ENCODE measurements around the gene MEF2D.

GRCh38 chr1:156475568-156476500, 24.7 kb downstream of the MEF2D start:
- TF ChIP-seq, protein P1, sequence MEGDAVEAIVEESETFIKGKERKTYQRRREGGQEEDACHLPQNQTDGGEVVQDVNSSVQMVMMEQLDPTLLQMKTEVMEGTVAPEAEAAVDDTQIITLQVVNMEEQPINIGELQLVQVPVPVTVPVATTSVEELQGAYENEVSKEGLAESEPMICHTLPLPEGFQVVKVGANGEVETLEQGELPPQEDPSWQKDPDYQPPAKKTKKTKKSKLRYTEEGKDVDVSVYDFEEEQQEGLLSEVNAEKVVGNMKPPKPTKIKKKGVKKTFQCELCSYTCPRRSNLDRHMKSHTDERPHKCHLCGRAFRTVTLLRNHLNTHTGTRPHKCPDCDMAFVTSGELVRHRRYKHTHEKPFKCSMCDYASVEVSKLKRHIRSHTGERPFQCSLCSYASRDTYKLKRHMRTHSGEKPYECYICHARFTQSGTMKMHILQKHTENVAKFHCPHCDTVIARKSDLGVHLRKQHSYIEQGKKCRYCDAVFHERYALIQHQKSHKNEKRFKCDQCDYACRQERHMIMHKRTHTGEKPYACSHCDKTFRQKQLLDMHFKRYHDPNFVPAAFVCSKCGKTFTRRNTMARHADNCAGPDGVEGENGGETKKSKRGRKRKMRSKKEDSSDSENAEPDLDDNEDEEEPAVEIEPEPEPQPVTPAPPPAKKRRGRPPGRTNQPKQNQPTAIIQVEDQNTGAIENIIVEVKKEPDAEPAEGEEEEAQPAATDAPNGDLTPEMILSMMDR (conservative IDR thresholded peaks at IDR 0.05; ENCODE audit: low read depth, low read length): no peak
- TF ChIP-seq EZH2 (IDR thresholded peaks at IDR 0.05; ENCODE audit: low read length, unreplicated experiment): no peak
